Anterior cingulate cortex (tissue), 58 donors: ENCODE data around the gene CCDC68.
"Not testable (repeated sequence)": the region's sequence is repeated elsewhere in the genome, so short reads cannot be mapped to it uniquely, and the experiment has no call there.

Source experiments
- DNase-seq, 58 donors: peaks; one replicate each; lab custom pipeline; 2025; lab: John Stamatoyannopoulos, UW

The CCDC68 gene

DNA sequence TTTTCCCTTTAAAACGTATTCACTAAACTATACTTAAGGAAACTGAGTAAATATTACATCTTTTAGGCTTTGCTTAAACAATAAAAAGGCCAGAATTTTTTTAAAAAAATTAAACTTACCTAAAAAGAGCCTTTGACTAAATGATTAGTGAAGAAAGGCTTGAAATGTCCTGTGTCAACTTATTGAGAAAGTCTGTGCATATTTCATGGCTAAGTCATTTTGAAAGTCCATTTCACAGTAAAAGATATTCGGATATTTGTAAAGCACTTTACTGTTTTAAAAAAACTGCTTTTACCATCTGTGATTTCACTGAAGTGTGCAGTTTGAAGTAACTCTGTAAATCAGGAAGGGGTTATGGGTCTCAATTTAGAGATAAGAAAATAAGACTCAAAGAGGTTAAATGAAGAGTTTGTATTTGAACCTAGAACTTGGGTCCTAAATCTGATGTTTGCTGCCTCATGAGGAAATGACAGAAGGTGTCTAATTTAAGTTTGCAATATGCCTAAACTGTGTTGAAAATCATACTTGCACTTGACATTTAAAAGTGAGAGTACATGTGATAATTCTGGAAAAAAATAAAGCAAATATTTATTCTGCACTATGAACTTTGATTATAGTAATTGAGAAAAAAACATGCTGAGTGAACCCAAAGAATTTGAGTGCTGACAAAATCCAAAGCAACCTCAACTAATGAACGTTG is 80.5 kb downstream of the CCDC68 start:
- DNase-seq: no peak

DNA sequence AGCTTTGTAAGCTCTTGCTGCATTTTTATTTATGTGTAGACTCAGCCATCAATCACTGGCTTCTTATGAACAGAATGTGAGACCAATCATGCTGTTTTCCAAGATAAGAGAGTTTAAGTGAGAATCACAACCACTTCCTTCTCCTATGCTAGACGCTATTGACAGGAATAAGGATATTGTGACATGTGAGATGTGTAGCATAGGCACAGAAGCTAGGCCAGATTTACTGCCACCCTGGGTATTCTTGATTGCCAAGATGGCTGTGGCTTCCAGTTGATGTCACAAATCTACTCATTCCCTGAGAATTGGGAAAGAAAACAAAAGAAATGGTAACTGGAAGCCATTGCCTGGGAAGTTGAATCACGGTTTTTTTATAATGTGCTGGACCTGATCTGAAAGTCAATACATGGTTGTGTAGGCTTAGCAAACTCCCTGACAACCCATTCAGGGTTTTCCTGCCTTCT is 81.1 kb downstream of the CCDC68 start:
- DNase-seq: no peak

- no peak for DNase-seq
Measured at GRCh38 chr18:54877076-54877475, 82.2 kb downstream of the CCDC68 start.

GRCh38 chr18:54875063-54875462 is 84.2 kb downstream of the CCDC68 start:
- no peak for DNase-seq

GRCh38 chr18:54873884-54874255 is 85.4 kb downstream of the CCDC68 start:
- DNase-seq: no peak

GRCh38 chr18:54872681-54873080 is 86.6 kb downstream of the CCDC68 start:
- no peak for DNase-seq

DNA sequence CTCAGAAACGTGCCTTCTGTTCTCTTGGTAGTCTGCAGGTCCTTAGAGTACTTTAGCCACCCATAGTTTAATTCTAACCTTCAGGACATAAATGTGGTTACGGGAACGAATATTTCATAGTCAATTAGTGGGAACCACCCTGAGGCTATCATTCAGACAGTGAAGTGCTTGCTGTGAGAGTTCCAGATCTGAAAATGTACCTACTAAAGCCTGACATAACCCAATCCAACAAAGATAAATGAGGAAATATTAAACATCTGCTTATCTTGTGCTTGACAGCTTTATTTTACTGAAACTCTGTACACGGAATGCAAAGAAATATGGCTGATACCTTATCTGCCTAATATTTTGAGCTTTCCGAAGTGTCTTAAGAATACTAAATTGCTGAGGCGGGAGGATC is 88.0 kb downstream of the CCDC68 start:
- no peak for DNase-seq

DNA sequence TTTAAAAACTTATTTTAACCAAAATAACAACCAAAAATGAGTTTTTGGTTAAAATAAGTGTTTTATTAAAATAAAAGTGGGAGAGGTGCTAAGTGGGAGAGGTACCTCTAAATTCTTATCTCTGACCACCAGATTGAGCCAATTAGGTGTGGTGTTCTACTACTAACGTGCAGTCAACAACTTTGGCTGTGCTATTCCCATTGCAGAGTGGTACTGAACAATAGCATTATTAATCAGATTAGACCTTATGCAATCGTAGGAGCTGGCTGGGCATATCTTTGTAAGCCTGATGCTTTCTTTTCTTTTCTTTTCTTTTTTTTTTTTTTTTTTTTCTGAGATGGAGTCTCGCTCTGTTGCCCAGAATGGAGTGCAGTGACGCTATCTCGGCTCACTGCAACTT is 92.1 kb downstream of the CCDC68 start:
- DNase-seq: no peak

DNA sequence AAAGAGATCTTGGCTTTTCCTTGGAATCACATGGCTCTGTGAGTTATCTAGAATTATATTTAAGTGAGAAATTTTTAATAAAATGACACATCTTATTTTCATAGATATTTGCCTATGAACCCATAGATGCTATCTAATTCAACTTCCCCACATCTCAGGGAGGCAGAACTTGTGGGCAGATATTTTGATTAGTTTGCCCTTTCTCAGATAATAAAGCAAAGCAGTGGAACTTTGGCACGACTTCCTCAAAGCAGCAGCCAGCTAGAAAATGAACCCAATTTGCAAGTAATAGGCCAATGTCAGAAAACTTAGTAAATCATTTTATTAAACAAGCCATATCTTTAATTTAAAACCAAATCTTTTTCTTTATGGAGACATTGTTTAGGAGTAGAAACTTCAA is 98.3 kb downstream of the CCDC68 start:
- DNase-seq: no peak

DNA sequence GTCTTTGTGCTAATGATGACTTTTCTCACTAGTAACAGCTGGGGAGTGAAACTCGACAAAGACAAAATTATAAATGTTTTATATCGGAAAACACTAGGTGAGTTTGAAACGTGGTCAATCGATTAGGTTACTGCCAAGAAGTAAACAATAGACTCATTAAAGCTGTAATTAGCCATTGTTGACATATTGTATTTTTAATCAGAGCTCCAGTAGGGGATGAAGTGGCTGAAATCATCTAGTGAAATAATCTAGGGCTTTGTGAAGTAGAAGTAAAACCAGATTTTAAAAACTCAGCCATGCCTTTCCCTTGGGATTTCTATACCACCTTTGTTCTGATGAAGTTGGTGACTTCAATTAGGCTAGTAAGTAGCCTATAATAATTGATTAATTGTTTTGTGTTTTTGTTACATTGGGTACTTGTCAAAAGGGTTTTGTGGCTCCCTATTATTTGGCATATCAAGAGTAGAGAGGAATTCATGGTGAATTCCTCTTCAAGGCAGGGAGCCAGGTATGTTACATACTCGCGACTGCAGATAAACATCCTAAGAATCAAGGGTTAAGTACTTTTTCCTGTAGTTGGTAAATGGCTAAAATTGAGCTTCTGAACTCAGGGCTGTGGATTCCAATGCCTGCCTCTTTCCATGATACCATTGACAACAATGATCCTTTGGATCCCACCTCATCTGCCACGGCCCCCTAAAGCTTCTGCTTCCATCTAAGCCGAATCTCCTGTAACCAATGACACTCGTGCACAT is 99.4 kb downstream of the CCDC68 start:
- no peak for DNase-seq

DNA sequence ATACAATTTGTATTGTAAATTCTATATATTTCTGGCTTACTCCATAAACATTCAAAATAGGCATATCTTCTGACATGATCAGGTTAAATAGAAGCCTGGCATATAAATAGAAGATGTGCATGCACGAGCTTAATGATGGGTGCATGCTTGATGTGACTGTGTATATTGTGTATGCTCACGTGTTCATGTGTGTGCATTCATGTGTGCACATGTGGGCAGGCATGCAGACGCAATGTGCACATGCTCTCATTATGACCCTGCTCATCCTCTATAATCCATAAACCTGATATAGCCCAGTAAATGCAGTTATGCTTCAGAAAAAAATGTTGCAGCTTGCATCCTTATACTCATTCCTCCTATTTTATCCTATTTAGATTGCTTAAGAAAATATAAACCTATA is 101.8 kb downstream of the CCDC68 start:
- no peak for DNase-seq

GRCh38 chr18:54856105-54856646 is 103.1 kb downstream of the CCDC68 start:
- no peak for DNase-seq

DNA sequence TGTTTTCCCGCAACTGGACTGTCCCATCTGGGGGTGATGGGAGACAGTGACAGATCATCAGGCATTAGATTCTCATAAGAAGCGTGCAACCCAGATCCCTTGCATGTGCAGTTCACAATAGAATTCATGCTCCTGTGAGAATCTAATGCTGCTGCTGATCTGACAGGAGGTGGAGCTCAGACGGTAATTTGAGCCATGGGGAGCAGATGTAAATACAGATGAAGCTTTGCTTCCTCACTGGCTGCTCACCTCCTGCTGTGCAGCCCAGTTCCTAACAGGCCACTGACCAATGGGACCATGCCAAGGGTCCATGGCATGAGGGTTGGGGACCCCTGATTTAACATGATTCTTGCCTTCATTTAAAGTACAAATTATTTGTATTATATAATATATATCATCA is 104.2 kb downstream of the CCDC68 start:
- DNase-seq: not testable (repeated sequence)

GRCh38 chr18:54852780-54853675 is 106.2 kb downstream of the CCDC68 start:
- DNase-seq: no peak
